ENCODE measurements around the gene GRIN2A.

GRCh38 chr16:9824200-9825068, 357.8 kb downstream of the GRIN2A start:
- TF ChIP-seq EZH2 (IDR thresholded peaks at IDR 0.05) (no peak), POLR2AphosphoS5 (IDR thresholded peaks at IDR 0.05; ENCODE audit: borderline replicate concordance, low read depth, low read length) (no peak), FOXP2 (optimal IDR thresholded peaks at IDR 0.05; ENCODE audit: control extremely low read depth, extremely low read length, insufficient read depth) (no peak)

Measured in SK-N-MC (cell line).